NB4 (cell line): ENCODE results near the gene SMIM11.

Experiments
- MYC ChIP-seq: IDR thresholded peaks from 2 replicates; pipeline ENCODE4 v1.6.1; 2011; ENCODE audit warnings: low read depth, low read length
- POLR2A ChIP-seq: IDR thresholded peaks from 2 replicates; pipeline ENCODE4 v1.6.1; 2011; ENCODE audit warnings: mild to moderate bottlenecking; ENCODE audit not compliant: insufficient read length; ENCODE audit errors: extremely low read depth
- TF ChIP-seq, protein P1 (sequence below): IDR thresholded peaks from one replicate; pipeline ENCODE4 v1.5.1; 2012; ENCODE audit warnings: low read depth, low read length
- TF ChIP-seq, protein P2 (sequence below): IDR thresholded peaks from 2 replicates; pipeline ENCODE4 v1.6.1; 2011; ENCODE audit warnings: low read depth, low read length

DNA sequence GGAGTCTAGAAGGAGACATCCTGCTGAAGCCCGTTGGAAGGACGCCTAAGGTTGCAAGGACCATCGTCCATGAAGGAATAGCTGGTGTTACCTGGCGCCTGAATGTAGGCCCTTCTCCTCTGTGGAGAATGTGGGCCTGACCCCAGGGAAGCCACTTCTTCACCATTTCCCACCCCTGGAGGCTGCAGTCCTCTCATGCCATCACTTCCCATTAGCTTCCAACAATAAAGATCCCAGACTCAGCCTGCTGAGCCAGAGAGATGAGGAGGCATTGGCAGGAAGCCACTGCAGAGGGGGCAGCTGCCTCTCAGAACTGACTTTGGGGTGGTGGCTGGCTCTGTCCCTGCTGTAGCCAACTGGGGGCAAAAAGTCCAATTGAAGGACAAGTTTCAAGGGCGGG lies 32.8 kb upstream of the SMIM11 start:
- TF ChIP-seq, protein P1, sequence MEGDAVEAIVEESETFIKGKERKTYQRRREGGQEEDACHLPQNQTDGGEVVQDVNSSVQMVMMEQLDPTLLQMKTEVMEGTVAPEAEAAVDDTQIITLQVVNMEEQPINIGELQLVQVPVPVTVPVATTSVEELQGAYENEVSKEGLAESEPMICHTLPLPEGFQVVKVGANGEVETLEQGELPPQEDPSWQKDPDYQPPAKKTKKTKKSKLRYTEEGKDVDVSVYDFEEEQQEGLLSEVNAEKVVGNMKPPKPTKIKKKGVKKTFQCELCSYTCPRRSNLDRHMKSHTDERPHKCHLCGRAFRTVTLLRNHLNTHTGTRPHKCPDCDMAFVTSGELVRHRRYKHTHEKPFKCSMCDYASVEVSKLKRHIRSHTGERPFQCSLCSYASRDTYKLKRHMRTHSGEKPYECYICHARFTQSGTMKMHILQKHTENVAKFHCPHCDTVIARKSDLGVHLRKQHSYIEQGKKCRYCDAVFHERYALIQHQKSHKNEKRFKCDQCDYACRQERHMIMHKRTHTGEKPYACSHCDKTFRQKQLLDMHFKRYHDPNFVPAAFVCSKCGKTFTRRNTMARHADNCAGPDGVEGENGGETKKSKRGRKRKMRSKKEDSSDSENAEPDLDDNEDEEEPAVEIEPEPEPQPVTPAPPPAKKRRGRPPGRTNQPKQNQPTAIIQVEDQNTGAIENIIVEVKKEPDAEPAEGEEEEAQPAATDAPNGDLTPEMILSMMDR, result no peak
- no peak for TF ChIP-seq POLR2A
- TF ChIP-seq, protein P2, sequence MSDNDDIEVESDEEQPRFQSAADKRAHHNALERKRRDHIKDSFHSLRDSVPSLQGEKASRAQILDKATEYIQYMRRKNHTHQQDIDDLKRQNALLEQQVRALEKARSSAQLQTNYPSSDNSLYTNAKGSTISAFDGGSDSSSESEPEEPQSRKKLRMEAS, result no peak
- TF ChIP-seq MYC, result no peak
